Measurements from ENCODE around the gene LAMA5.

DNA sequence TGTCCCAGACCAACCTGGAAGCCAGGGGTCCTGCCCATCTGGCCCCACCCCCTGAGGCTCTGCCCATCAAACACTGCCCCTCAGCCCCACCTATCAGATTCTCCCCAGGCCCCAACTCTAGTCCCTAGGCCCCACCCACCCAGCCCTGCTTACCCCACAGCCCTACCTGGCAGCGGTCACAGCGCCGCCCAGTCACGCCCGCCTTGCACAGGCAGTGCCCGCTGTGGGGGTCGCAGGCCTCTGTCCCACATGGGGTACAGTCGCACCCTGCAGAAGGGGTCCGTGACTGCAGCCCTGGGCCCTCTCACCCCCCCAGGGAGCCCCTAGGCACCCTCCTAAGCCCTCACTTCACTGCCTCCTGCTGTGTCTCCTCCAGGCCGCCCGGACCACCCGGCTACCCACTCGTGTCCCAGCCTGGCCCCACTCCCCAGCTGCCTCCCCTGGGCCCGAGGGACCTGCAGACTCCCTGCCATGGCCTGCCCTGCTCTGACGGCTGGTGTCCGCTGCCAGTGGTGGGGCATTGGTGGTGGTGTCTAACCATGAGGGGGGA, 44.5 kb downstream of the LAMA5 start:
- TF ChIP-seq POLR2AphosphoS5 (IDR thresholded peaks at IDR 0.05; ENCODE audit: low read depth, low read length) = no peak
- no peak for TF ChIP-seq TAF1 (IDR thresholded peaks at IDR 0.05; ENCODE audit: borderline replicate concordance, insufficient read depth, low read length)
- TF ChIP-seq, protein P1, sequence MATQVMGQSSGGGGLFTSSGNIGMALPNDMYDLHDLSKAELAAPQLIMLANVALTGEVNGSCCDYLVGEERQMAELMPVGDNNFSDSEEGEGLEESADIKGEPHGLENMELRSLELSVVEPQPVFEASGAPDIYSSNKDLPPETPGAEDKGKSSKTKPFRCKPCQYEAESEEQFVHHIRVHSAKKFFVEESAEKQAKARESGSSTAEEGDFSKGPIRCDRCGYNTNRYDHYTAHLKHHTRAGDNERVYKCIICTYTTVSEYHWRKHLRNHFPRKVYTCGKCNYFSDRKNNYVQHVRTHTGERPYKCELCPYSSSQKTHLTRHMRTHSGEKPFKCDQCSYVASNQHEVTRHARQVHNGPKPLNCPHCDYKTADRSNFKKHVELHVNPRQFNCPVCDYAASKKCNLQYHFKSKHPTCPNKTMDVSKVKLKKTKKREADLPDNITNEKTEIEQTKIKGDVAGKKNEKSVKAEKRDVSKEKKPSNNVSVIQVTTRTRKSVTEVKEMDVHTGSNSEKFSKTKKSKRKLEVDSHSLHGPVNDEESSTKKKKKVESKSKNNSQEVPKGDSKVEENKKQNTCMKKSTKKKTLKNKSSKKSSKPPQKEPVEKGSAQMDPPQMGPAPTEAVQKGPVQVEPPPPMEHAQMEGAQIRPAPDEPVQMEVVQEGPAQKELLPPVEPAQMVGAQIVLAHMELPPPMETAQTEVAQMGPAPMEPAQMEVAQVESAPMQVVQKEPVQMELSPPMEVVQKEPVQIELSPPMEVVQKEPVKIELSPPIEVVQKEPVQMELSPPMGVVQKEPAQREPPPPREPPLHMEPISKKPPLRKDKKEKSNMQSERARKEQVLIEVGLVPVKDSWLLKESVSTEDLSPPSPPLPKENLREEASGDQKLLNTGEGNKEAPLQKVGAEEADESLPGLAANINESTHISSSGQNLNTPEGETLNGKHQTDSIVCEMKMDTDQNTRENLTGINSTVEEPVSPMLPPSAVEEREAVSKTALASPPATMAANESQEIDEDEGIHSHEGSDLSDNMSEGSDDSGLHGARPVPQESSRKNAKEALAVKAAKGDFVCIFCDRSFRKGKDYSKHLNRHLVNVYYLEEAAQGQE (IDR thresholded peaks at IDR 0.05; ENCODE audit: insufficient read depth in 1 of 2, low read depth in 2 of 2, low read length in 2 of 2) = no peak
- no peak for TF ChIP-seq SIN3A (IDR thresholded peaks at IDR 0.05; ENCODE audit: borderline replicate concordance, insufficient read depth, low read length)
- no peak for TF ChIP-seq FOXP2 (optimal IDR thresholded peaks at IDR 0.05; ENCODE audit: borderline replicate concordance, extremely low read depth, extremely low read length, insufficient read depth)

Data from PFSK-1 (cell line).